ENCODE results near the gene ITGB6.

Gene ITGB6

GRCh38 chr2:160229591-160229990 is 29.5 kb upstream of the ITGB6 start:
- peak overlapping the region; percentile 41 for H3K9ac ChIP-seq (ENCODE audit: low read length)
- H3K36me3 ChIP-seq (ENCODE audit: control insufficient read depth, insufficient read depth, low read length, severe bottlenecking), result no peaks in the 10 kb centered on the region
- no peaks in the 10 kb centered on the region for H3K27me3 ChIP-seq (replicated peaks; ENCODE audit: control insufficient read depth, insufficient read depth, low read length)
- no peaks in the 10 kb centered on the region for H3K9me3 ChIP-seq (ENCODE audit: control insufficient read depth, low read length)
- no peak overlapping the region for H3K4me3 ChIP-seq (ENCODE audit: low read length)
- peak; percentile 66 for DNase-seq (ENCODE audit: low read depth)
- peaks cover 43% of the 10 kb centered on the region for H3K4me1 ChIP-seq (ENCODE audit: control insufficient read depth, insufficient read depth, low read length)

DNA sequence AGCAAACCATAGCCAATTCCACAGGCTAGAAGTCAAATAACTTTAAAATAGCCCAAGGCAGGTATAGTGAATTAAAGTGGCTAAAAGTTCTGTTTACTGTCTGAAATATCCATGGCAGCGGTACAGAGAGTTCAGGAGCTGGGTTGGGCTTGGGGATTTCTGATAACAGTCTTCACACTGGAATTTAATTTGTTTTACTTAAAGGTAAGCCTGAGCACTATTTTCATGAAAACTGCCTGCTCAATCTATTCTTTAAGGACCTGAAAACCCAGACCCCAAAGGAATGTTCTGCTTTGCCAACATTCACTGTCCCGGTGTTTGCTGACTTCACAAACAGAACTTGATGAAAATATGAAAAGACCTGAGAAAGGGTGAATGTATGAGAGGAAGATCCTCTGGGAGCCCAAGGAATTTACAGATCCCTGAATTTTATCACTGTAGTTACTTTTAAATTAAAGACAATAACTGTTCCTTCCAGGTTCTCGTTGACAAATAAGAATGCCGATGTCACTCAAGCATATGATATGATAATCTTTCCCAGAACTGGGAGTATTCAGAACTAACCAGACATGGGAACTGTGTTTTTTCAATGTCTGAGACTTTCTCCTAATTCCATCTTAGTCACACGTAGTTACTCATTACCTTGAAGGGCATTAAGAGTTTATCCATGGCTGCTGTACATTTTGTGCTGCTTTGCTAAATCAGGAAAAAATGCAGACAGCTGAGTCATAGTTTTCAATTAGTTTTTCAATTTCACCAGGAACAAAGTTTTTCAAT is 28.3 kb upstream of the ITGB6 start:
- Histone ChIP-seq H3K36me3 (ENCODE audit: control insufficient read depth, insufficient read depth, low read length, severe bottlenecking) (no peaks in the 10 kb centered on the region), H3K9ac (ENCODE audit: low read length) (peak overlapping the region; percentile 70), H3K27me3 (replicated peaks; ENCODE audit: control insufficient read depth, insufficient read depth, low read length) (no peaks in the 10 kb centered on the region), H3K4me3 (ENCODE audit: low read length) (peak overlapping the region; percentile 35), H3K4me1 (ENCODE audit: control insufficient read depth, insufficient read depth, low read length) (peaks cover 55% of the 10 kb centered on the region), H3K9me3 (ENCODE audit: control insufficient read depth, low read length) (no peaks in the 10 kb centered on the region)
- DNase-seq (ENCODE audit: low read depth), result peak; percentile 94

GRCh38 chr2:160227293-160227915 is 27.3 kb upstream of the ITGB6 start:
- no peaks in the 10 kb centered on the region for H3K36me3 ChIP-seq (ENCODE audit: control insufficient read depth, insufficient read depth, low read length, severe bottlenecking)
- H3K9ac ChIP-seq (ENCODE audit: low read length), result peak overlapping the region; percentile 70
- no peaks in the 10 kb centered on the region for H3K9me3 ChIP-seq (ENCODE audit: control insufficient read depth, low read length)
- H3K4me1 ChIP-seq (ENCODE audit: control insufficient read depth, insufficient read depth, low read length), result peaks cover 62% of the 10 kb centered on the region
- no peaks in the 10 kb centered on the region for H3K27me3 ChIP-seq (replicated peaks; ENCODE audit: control insufficient read depth, insufficient read depth, low read length)
- H3K4me3 ChIP-seq (ENCODE audit: low read length), result peak overlapping the region; percentile 35
- DNase-seq (ENCODE audit: low read depth), result peak; percentile 74

GRCh38 chr2:160226367-160226766 is 26.3 kb upstream of the ITGB6 start:
- no peaks in the 10 kb centered on the region for H3K36me3 ChIP-seq (ENCODE audit: control insufficient read depth, insufficient read depth, low read length, severe bottlenecking)
- H3K9ac ChIP-seq (ENCODE audit: low read length), result peak overlapping the region; percentile 24
- no peaks in the 10 kb centered on the region for H3K27me3 ChIP-seq (replicated peaks; ENCODE audit: control insufficient read depth, insufficient read depth, low read length)
- DNase-seq (ENCODE audit: low read depth), result no peak
- no peak overlapping the region for H3K4me3 ChIP-seq (ENCODE audit: low read length)
- no peaks in the 10 kb centered on the region for H3K9me3 ChIP-seq (ENCODE audit: control insufficient read depth, low read length)
- H3K4me1 ChIP-seq (ENCODE audit: control insufficient read depth, insufficient read depth, low read length), result peaks cover 73% of the 10 kb centered on the region

DNA sequence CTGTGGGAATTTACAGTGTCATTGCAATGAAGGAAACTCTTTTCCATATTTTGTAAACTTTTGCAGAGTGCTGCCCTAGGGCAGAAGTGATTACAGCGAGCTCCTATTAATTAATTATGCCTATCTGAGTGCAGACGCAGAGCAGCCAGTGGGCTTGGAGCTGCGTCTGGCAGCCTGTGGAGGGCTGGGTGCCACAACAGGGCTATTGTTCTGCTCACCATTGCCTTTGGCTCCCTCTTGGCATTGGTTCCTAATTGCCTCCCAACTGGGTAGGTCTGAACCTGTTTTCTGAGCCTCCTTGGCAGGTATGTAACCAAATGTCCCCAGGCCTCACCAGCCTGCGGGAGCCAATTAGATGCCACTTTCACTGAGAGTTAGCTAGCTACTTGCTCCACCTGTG is 25.6 kb upstream of the ITGB6 start:
- Histone ChIP-seq H3K4me3 (ENCODE audit: low read length) (no peak overlapping the region), H3K4me1 (ENCODE audit: control insufficient read depth, insufficient read depth, low read length) (peaks cover 79% of the 10 kb centered on the region), H3K27me3 (replicated peaks; ENCODE audit: control insufficient read depth, insufficient read depth, low read length) (no peaks in the 10 kb centered on the region), H3K9ac (ENCODE audit: low read length) (no peak overlapping the region), H3K9me3 (ENCODE audit: control insufficient read depth, low read length) (no peaks in the 10 kb centered on the region), H3K36me3 (ENCODE audit: control insufficient read depth, insufficient read depth, low read length, severe bottlenecking) (no peaks in the 10 kb centered on the region)
- no peak for DNase-seq (ENCODE audit: low read depth)

- no peaks in the 10 kb centered on the region for H3K36me3 ChIP-seq (ENCODE audit: control insufficient read depth, insufficient read depth, low read length, severe bottlenecking)
- DNase-seq (ENCODE audit: low read depth), result peak; percentile 40
- H3K27me3 ChIP-seq (replicated peaks; ENCODE audit: control insufficient read depth, insufficient read depth, low read length), result no peaks in the 10 kb centered on the region
- H3K9me3 ChIP-seq (ENCODE audit: control insufficient read depth, low read length), result no peaks in the 10 kb centered on the region
- peaks cover 84% of the 10 kb centered on the region for H3K4me1 ChIP-seq (ENCODE audit: control insufficient read depth, insufficient read depth, low read length)
- H3K9ac ChIP-seq (ENCODE audit: low read length), result peak overlapping the region; percentile 57
- H3K4me3 ChIP-seq (ENCODE audit: low read length), result peak overlapping the region; percentile 9
Observed at GRCh38 chr2:160224507-160224906, 24.4 kb upstream of the ITGB6 start.

- H3K9me3 ChIP-seq (ENCODE audit: control insufficient read depth, low read length), result no peaks in the 10 kb centered on the region
- H3K36me3 ChIP-seq (ENCODE audit: control insufficient read depth, insufficient read depth, low read length, severe bottlenecking), result no peaks in the 10 kb centered on the region
- H3K9ac ChIP-seq (ENCODE audit: low read length), result peak overlapping the region; percentile 57
- peak overlapping the region; percentile 16 for H3K4me3 ChIP-seq (ENCODE audit: low read length)
- DNase-seq (ENCODE audit: low read depth), result peak; percentile 96
- H3K4me1 ChIP-seq (ENCODE audit: control insufficient read depth, insufficient read depth, low read length), result peaks cover 79% of the 10 kb centered on the region
- no peaks in the 10 kb centered on the region for H3K27me3 ChIP-seq (replicated peaks; ENCODE audit: control insufficient read depth, insufficient read depth, low read length)
Observed at GRCh38 chr2:160224060-160224459, 24.0 kb upstream of the ITGB6 start.

DNA sequence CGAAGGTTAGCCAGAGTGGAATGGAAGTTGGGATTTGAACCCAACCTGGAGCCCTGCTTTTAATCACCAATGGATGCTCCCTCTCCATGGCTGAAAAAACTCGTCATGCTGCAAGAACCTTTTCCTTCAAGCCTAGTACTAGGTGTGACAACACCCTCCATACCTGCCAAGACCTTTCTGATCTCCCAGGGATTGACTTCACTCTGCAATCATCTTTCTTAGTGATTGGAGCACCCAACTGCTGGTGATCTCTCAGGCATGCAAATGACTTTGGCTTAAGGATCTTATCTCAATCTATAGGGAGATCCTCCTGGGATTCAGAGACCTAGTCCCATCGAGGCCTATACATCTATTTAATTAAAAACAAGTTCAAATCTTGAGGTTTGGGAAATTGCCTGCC is 23.5 kb upstream of the ITGB6 start:
- Histone ChIP-seq H3K36me3 (ENCODE audit: control insufficient read depth, insufficient read depth, low read length, severe bottlenecking) (no peaks in the 10 kb centered on the region), H3K4me1 (ENCODE audit: control insufficient read depth, insufficient read depth, low read length) (peaks cover 74% of the 10 kb centered on the region), H3K4me3 (ENCODE audit: low read length) (peak overlapping the region; percentile 16), H3K9me3 (ENCODE audit: control insufficient read depth, low read length) (no peaks in the 10 kb centered on the region), H3K27me3 (replicated peaks; ENCODE audit: control insufficient read depth, insufficient read depth, low read length) (no peaks in the 10 kb centered on the region), H3K9ac (ENCODE audit: low read length) (peak overlapping the region; percentile 57)
- DNase-seq (ENCODE audit: low read depth), result no peak

DNA sequence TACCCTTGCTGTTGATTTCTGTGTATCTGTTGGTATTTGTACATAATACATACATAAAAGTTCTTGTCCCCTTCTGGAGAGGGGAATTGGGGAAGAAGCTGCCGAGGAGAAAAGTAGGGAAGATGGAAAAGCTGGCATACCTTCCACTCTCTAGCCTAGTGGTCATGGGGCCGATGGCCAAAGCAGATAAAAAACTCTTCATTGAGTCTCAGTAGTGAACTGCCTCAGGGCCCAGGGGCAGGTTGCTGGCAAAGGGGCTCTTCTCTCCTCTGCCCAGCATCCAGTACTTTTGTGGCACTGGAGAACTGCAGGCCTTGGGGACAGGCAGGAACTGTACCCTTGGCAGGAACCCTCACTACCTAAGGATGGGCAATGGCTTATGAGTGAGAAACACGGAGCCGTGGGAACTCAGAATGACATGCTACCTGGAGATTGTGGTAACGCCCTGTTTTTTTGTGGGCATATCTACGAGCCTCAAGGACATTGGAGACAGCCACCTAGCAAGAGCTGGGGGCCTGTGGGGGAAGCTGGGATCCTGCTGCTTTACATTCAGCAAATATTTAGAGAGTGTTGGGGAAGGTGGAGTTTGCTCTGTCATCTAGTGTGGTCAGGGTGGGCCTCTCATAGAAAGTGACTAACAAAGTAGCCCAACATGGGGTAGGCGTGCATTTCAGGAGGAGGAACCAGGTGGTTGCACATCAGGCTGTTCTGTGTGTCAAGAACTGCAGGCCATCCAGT is 22.6 kb upstream of the ITGB6 start:
- no peak for DNase-seq (ENCODE audit: low read depth)
- H3K4me1 ChIP-seq (ENCODE audit: control insufficient read depth, insufficient read depth, low read length), result peaks cover 66% of the 10 kb centered on the region
- H3K9me3 ChIP-seq (ENCODE audit: control insufficient read depth, low read length), result no peaks in the 10 kb centered on the region
- H3K27me3 ChIP-seq (replicated peaks; ENCODE audit: control insufficient read depth, insufficient read depth, low read length), result no peaks in the 10 kb centered on the region
- no peaks in the 10 kb centered on the region for H3K36me3 ChIP-seq (ENCODE audit: control insufficient read depth, insufficient read depth, low read length, severe bottlenecking)
- no peak overlapping the region for H3K4me3 ChIP-seq (ENCODE audit: low read length)
- peak overlapping the region; percentile 80 for H3K9ac ChIP-seq (ENCODE audit: low read length)

GRCh38 chr2:160221391-160222276 is 21.6 kb upstream of the ITGB6 start:
- DNase-seq (ENCODE audit: low read depth), result peak; percentile 83
- Histone ChIP-seq H3K27me3 (replicated peaks; ENCODE audit: control insufficient read depth, insufficient read depth, low read length) (no peaks in the 10 kb centered on the region), H3K9me3 (ENCODE audit: control insufficient read depth, low read length) (no peaks in the 10 kb centered on the region), H3K9ac (ENCODE audit: low read length) (peak overlapping the region; percentile 80), H3K4me1 (ENCODE audit: control insufficient read depth, insufficient read depth, low read length) (peaks cover 55% of the 10 kb centered on the region), H3K4me3 (ENCODE audit: low read length) (no peak overlapping the region), H3K36me3 (ENCODE audit: control insufficient read depth, insufficient read depth, low read length, severe bottlenecking) (no peaks in the 10 kb centered on the region)

All from adipocyte (in vitro differentiated cells).